Keratinocyte (primary cell): ENCODE measurements around the gene PASD1.

Experiments
- CTCF ChIP-seq, 3 experiments: IDR thresholded peaks in 1 of 3; conservative IDR thresholded peaks in 1 of 3; optimal IDR thresholded peaks in 1 of 3; 2 replicates in 2 of 3; 3 replicates in 1 of 3; pipeline versions ENCODE3 to v1.5.1; 2011; ENCODE audit warnings: low read length in 3 of 3, mild to moderate bottlenecking in 3 of 3, moderate library complexity in 2 of 3, control low read depth in 1 of 3, inconsistent platforms in 1 of 3; ENCODE audit not compliant: insufficient read depth in 2 of 3; ENCODE audit errors: extremely low read depth in 1 of 3
- EZH2 ChIP-seq: IDR thresholded peaks from one replicate; pipeline ENCODE4 v1.6.1; 2012; ENCODE audit warnings: inconsistent platforms, mild to moderate bottlenecking, low read length, moderate library complexity

GRCh38 chrX:151711787-151712186, 148.3 kb downstream of the PASD1 start:
- TF ChIP-seq CTCF (optimal IDR thresholded peaks at IDR 0.05 in 1 of 3, IDR thresholded peaks at IDR 0.05 in 1 of 3, conservative IDR thresholded peaks at IDR 0.05 in 1 of 3; ENCODE audit: extremely low read depth in 1 of 3, insufficient read depth in 2 of 3, low read length in 3 of 3) (no peak), EZH2 (no peak)
